Activated CD8-positive, alpha-beta memory T cell treated with anti-CD3 and anti-CD28 coated beads for 36 hours (primary cell): ENCODE measurements around the gene CRTC2. TPM values are rescaled to one million over a fixed set of nuclear protein-coding genes. Genes with fewer than 3 reads are reported as not detected.

ENCODE experiments used
- CTCF ChIA-PET: fragments of 350-600 bp; sonication (Branson Sonifier 250); formaldehyde crosslinking; loops from one replicate; lab custom pipeline; 2021; ENCODE audit warnings: antibody characterized with exemption; lab: Charles Lee
- POLR2A ChIA-PET: fragments of 350-600 bp; sonication (Branson Sonifier 250); formaldehyde crosslinking; loops from one replicate; lab custom pipeline; 2021; ENCODE audit warnings: antibody characterized with exemption; lab: Charles Lee
- total RNA-seq, 2 experiments: library from RNA; stranded (reverse); gene quantifications; one replicate each; pipeline ENCODE4 v1.2.3, GENCODE V29; 2021

Gene CRTC2
- total RNA-seq, 2 experiments from 2014 or later = 56.8 to 66.9 TPM

- ChIA-PET POLR2A (interaction anchor here (0.6 to 3.5 kb wide), 3 partner anchors 12 to 110 kb away, joined by 3 to 21 read pairs (median 3); partner anchors contain the start of gene RPS27), CTCF (interaction anchor here (2.7 to 4.7 kb wide), 2 partner anchors 8 to 12 kb away, joined by 21 to 33 read pairs; partner anchors contain the start of genes CREB3L4 and RAB13)
Observed at GRCh38 chr1:153979091-153979490, 20.7 kb upstream of the CRTC2 start.

- ChIA-PET POLR2A (interaction anchor here (0.6 to 3.7 kb wide), 9 partner anchors 8 to 150 kb away, joined by 3 to 37 read pairs (median 8); partner anchors contain the start of genes CREB3L4, DENND4B, RAB13 and RPS27), CTCF (interaction anchor here (1.2 to 4.7 kb wide), 6 partner anchors 9 to 187 kb away, joined by 3 to 33 read pairs (median 4); partner anchors contain the start of genes CREB3L4, CRTC2, RAB13 and RPS27)
Observed at GRCh38 chr1:153978274-153978909, 20.0 kb upstream of the CRTC2 start.

- ChIA-PET CTCF (interaction anchor here (0.6 to 4.7 kb wide), 9 partner anchors 9 to 320 kb away, joined by 3 to 33 read pairs (median 5); partner anchors contain the start of genes CREB3L4, CRTC2, DENND4B and RAB13), POLR2A (interaction anchor here (0.7 to 3.7 kb wide), 10 partner anchors 9 to 149 kb away, joined by 3 to 37 read pairs (median 6); partner anchors contain the start of genes CREB3L4, DENND4B, GATAD2B and RAB13)
Observed at GRCh38 chr1:153977250-153978240, 19.1 kb upstream of the CRTC2 start, which contains the start of gene JTB. JTB (minus strand) TSS chr1:153977674; CDS start chr1:153977252, 422 bp downstream.

- ChIA-PET POLR2A (interaction anchor here (1.0 to 3.7 kb wide), 7 partner anchors 10 to 54 kb away, joined by 3 to 37 read pairs (median 8); partner anchors contain the start of genes CREB3L4, GATAD2B, RAB13 and RPS27), CTCF (interaction anchor here (0.6 to 4.7 kb wide), 7 partner anchors 10 to 321 kb away, joined by 3 to 33 read pairs (median 5); partner anchors contain the start of genes CREB3L4, RAB13, RPS27 and SLC39A1)
Observed at GRCh38 chr1:153976819-153977249, 18.4 kb upstream of the CRTC2 start.

GRCh38 chr1:153973525-153973924 is 15.1 kb upstream of the CRTC2 start:
- POLR2A ChIA-PET = no interaction called here
- CTCF ChIA-PET = interaction anchor here (0.6 to 2.2 kb wide), 3 partner anchors 13 to 27 kb away, joined by 3 to 5 read pairs (median 4); partner anchors contain the start of genes DENND4B and RAB13

GRCh38 chr1:153973071-153973470 is 14.7 kb upstream of the CRTC2 start:
- CTCF ChIA-PET = interaction anchor here (0.6 to 2.2 kb wide), 3 partner anchors 14 to 26 kb away, joined by 3 to 5 read pairs (median 4); partner anchors contain the start of genes DENND4B and RAB13

GRCh38 chr1:153970346-153970745 is 11.9 kb upstream of the CRTC2 start:
- ChIA-PET POLR2A (no interaction called here), CTCF (interaction anchor here (0.7 to 1.0 kb wide), 2 partner anchors 24 to 384 kb away, joined by 3 to 6 read pairs; no protein-coding TSS in a partner anchor)

More at GRCh38 chr1:153973071-153973470, 14.7 kb upstream of the CRTC2 start:
- POLR2A ChIA-PET = no interaction called here

GRCh38 chr1:153968972-153969371 is 10.6 kb upstream of the CRTC2 start:
- ChIA-PET POLR2A (interaction anchor here (0.8 to 1.0 kb wide), 2 partner anchors 23 to 335 kb away, joined by 3 read pairs; partner anchors contain the start of genes CHTOP and DENND4B), CTCF (interaction anchor here (4.1 kb wide), 2 partner anchors 18 to 22 kb away, joined by 17 to 31 read pairs; partner anchors contain the start of genes DENND4B and RAB13)

- POLR2A ChIA-PET = interaction anchor here (0.8 to 3.8 kb wide), 4 partner anchors 8 to 334 kb away, joined by 3 to 37 read pairs (median 13); partner anchors contain the start of genes CHTOP, DENND4B, JTB and RPS27
Observed at GRCh38 chr1:153968408-153968807, 10.0 kb upstream of the CRTC2 start.

GRCh38 chr1:153968000-153968363 is 9.6 kb upstream of the CRTC2 start:
- ChIA-PET CTCF (interaction anchor here (1.0 to 4.1 kb wide), 8 partner anchors 10 to 290 kb away, joined by 3 to 31 read pairs (median 8); partner anchors contain the start of genes CRTC2, DENND4B, JTB and NPR1), POLR2A (interaction anchor here (0.8 to 3.8 kb wide), 7 partner anchors 9 to 334 kb away, joined by 3 to 37 read pairs (median 4); partner anchors contain the start of genes CHTOP, CRTC2, DENND4B and JTB)

More at GRCh38 chr1:153968408-153968807, 10.0 kb upstream of the CRTC2 start:
- CTCF ChIA-PET = interaction anchor here (2.8 to 4.1 kb wide), 3 partner anchors 9 to 21 kb away, joined by 17 to 31 read pairs (median 21); partner anchors contain the start of genes DENND4B, JTB and RAB13

- POLR2A ChIA-PET = interaction anchor here (0.6 to 3.8 kb wide), 10 partner anchors 9 to 334 kb away, joined by 3 to 37 read pairs (median 6); partner anchors contain the start of genes CHTOP, CRTC2, DENND4B and JTB
- CTCF ChIA-PET = interaction anchor here (0.8 to 4.1 kb wide), 11 partner anchors 9 to 289 kb away, joined by 3 to 31 read pairs (median 5); partner anchors contain the start of genes CRTC2, DENND4B, JTB and NPR1
Observed at GRCh38 chr1:153967107-153967999, 8.9 kb upstream of the CRTC2 start, which contains the start of gene CREB3L4. CREB3L4 (plus strand) TSS chr1:153967902; CDS start chr1:153968526, 624 bp downstream.

GRCh38 chr1:153963850-153964331 is 5.5 kb upstream of the CRTC2 start:
- POLR2A ChIA-PET = interaction anchor here (0.6 to 2.2 kb wide), 5 partner anchors 8 to 160 kb away, joined by 4 to 21 read pairs (median 5); partner anchors contain the start of genes DENND4B and RPS27
- CTCF ChIA-PET = interaction anchor here (0.9 to 2.5 kb wide), 4 partner anchors 12 to 22 kb away, joined by 4 to 18 read pairs (median 8); partner anchors contain the start of genes DENND4B, JTB and RAB13

- ChIA-PET CTCF (interaction anchor here (0.9 to 2.5 kb wide), 6 partner anchors 9 to 23 kb away, joined by 3 to 18 read pairs (median 4); partner anchors contain the start of genes DENND4B, JTB and RAB13), POLR2A (interaction anchor here (0.6 to 2.2 kb wide), 10 partner anchors 9 to 328 kb away, joined by 3 to 21 read pairs (median 4); partner anchors contain the start of genes DENND4B, GATAD2B, JTB and RPS27)
Observed at GRCh38 chr1:153963030-153963849, 4.8 kb upstream of the CRTC2 start, which contains the start of gene SLC39A1. SLC39A1 (minus strand) TSS chr1:153963537; CDS start chr1:153962715, 822 bp downstream.
